HuH-7.5 (cell line): ENCODE results near the gene VSIG10L2.
"Not testable (repeated sequence)": the region's sequence is repeated elsewhere in the genome, so short reads cannot be mapped to it uniquely, and the experiment has no call there.

Experiments used
- DNase-seq: peaks from one replicate; pipeline ENCODE4 v3.0.0; 2011; ENCODE audit warnings: low spot score

Gene VSIG10L2

GRCh38 chr11:125945797-125946520, at the start of gene VSIG10L2:
Gene VSIG10L2 (plus strand): TSS chr11:125946044. CDS start chr11:125946056, 12 bp downstream.
- no peak for DNase-seq

GRCh38 chr11:125901872-125902271, 44.0 kb upstream of the VSIG10L2 start:
- no peak for DNase-seq

- peak; percentile 19 for DNase-seq
These were observed 43.4 kb upstream of the VSIG10L2 start for GRCh38 chr11:125902277-125902926.

GRCh38 chr11:125902927-125903710, 42.7 kb upstream of the VSIG10L2 start, which contains the start of gene PUS3:
Gene PUS3 (minus strand): TSS chr11:125903206. CDS start chr11:125896284, 6,922 bp downstream.
- peak; percentile 78 for DNase-seq

GRCh38 chr11:125903711-125904659, 41.9 kb upstream of the VSIG10L2 start, which contains the start of gene DDX25:
Gene DDX25 (plus strand): TSS chr11:125904508. CDS start chr11:125904518, 10 bp downstream.
- no peak for DNase-seq

- no peak for DNase-seq
These were observed 41.2 kb upstream of the VSIG10L2 start for GRCh38 chr11:125904678-125905077.

- no peak for DNase-seq
These were observed 35.5 kb upstream of the VSIG10L2 start for GRCh38 chr11:125910226-125910849.

GRCh38 chr11:125914601-125915000, 31.2 kb upstream of the VSIG10L2 start:
- not testable (repeated sequence) for DNase-seq

GRCh38 chr11:125916683-125917347, 29.0 kb upstream of the VSIG10L2 start:
- DNase-seq: no peak

- DNase-seq: no peak
These were observed 27.6 kb upstream of the VSIG10L2 start for GRCh38 chr11:125918140-125918840.

GRCh38 chr11:125921042-125921441, 24.8 kb upstream of the VSIG10L2 start:
- no peak for DNase-seq

GRCh38 chr11:125922156-125922555, 23.7 kb upstream of the VSIG10L2 start:
- no peak for DNase-seq

GRCh38 chr11:125923012-125923579, 22.7 kb upstream of the VSIG10L2 start:
- DNase-seq: peak; percentile 43

GRCh38 chr11:125923633-125924032, 22.2 kb upstream of the VSIG10L2 start:
- DNase-seq: no peak

GRCh38 chr11:125924384-125925007, 21.3 kb upstream of the VSIG10L2 start:
- no peak for DNase-seq

GRCh38 chr11:125925247-125925740, 20.6 kb upstream of the VSIG10L2 start:
- DNase-seq: no peak

GRCh38 chr11:125925804-125926203, 20.0 kb upstream of the VSIG10L2 start:
- no peak for DNase-seq

GRCh38 chr11:125926682-125927081, 19.2 kb upstream of the VSIG10L2 start:
- no peak for DNase-seq
